ENCODE data around the gene POLE. TPM values are rescaled to one million over a fixed set of nuclear protein-coding genes. Genes with fewer than 3 reads are reported as not detected.

The POLE gene
- total and polyA plus RNA-seq, 4 donors: 7.6 to 39.2 (median 19.7) TPM

DNA sequence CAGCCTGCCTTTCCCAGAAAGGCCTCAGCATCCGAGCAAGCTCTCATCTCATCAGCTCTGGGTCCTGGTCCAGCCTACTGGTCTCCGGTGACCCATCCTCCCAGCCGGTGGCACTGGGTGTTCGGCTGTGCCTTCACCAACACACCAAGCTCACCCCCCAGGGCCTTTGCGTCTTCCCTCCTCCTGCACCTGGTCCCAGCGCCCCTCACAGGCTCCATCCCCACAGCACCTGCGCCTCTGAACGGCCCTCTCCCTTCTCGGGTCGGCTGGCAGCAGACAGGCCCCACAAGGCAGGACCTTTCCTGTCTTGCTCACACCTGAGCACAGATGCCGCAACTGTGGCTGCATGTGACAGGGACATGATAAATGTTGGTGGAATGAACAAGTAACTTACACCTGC is 55.5 kb downstream of the POLE start:
- WGBS: 97% methylated on average over 11 of the region's 11 CpGs
- H3K27me3 ChIP-seq (ENCODE audit: control insufficient read depth in 4 of 4, insufficient read depth in 4 of 4, low read length in 3 of 4): no peaks in the 10 kb centered on the region
- no peak overlapping the region for H3K4me3 ChIP-seq (ENCODE audit: low read depth in 1 of 3, low read length in 3 of 3)
- no peaks in the 10 kb centered on the region for H3K4me1 ChIP-seq (ENCODE audit: control insufficient read depth in 4 of 4, insufficient read depth in 4 of 4, low read length in 3 of 4)
- H3K9ac ChIP-seq (ENCODE audit: low read depth in 1 of 2, low read length in 2 of 2): no peak overlapping the region
- H3K9me3 ChIP-seq (ENCODE audit: control insufficient read depth in 4 of 4, low read length in 3 of 4): no peaks in the 10 kb centered on the region
- DNase-seq (ENCODE audit: low spot score): no peak
- TF ChIP-seq TAF1 (conservative IDR thresholded peaks at IDR 0.05) (no peak), NR2F2 (IDR thresholded peaks at IDR 0.05) (no peak), SP1 (IDR thresholded peaks at IDR 0.05) (no peak), RXRA (IDR thresholded peaks at IDR 0.05) (no peak), FOXA1 (IDR thresholded peaks at IDR 0.05) (no peak), HNF4G (IDR thresholded peaks at IDR 0.05) (no peak), JUND (IDR thresholded peaks at IDR 0.05) (no peak), HNF4A (conservative IDR thresholded peaks at IDR 0.05) (no peak)
- TF ChIP-seq, protein P1, sequence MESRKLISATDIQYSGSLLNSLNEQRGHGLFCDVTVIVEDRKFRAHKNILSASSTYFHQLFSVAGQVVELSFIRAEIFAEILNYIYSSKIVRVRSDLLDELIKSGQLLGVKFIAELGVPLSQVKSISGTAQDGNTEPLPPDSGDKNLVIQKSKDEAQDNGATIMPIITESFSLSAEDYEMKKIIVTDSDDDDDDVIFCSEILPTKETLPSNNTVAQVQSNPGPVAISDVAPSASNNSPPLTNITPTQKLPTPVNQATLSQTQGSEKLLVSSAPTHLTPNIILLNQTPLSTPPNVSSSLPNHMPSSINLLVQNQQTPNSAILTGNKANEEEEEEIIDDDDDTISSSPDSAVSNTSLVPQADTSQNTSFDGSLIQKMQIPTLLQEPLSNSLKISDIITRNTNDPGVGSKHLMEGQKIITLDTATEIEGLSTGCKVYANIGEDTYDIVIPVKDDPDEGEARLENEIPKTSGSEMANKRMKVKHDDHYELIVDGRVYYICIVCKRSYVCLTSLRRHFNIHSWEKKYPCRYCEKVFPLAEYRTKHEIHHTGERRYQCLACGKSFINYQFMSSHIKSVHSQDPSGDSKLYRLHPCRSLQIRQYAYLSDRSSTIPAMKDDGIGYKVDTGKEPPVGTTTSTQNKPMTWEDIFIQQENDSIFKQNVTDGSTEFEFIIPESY (IDR thresholded peaks at IDR 0.05): no peak
- TF ChIP-seq, protein P2, sequence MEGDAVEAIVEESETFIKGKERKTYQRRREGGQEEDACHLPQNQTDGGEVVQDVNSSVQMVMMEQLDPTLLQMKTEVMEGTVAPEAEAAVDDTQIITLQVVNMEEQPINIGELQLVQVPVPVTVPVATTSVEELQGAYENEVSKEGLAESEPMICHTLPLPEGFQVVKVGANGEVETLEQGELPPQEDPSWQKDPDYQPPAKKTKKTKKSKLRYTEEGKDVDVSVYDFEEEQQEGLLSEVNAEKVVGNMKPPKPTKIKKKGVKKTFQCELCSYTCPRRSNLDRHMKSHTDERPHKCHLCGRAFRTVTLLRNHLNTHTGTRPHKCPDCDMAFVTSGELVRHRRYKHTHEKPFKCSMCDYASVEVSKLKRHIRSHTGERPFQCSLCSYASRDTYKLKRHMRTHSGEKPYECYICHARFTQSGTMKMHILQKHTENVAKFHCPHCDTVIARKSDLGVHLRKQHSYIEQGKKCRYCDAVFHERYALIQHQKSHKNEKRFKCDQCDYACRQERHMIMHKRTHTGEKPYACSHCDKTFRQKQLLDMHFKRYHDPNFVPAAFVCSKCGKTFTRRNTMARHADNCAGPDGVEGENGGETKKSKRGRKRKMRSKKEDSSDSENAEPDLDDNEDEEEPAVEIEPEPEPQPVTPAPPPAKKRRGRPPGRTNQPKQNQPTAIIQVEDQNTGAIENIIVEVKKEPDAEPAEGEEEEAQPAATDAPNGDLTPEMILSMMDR (IDR thresholded peaks at IDR 0.05; ENCODE audit: low read depth, low read length, missing input control): no peak
- TF ChIP-seq, protein P3, sequence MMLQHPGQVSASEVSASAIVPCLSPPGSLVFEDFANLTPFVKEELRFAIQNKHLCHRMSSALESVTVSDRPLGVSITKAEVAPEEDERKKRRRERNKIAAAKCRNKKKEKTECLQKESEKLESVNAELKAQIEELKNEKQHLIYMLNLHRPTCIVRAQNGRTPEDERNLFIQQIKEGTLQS (IDR thresholded peaks at IDR 0.05): no peak
- TF ChIP-seq, protein P4, sequence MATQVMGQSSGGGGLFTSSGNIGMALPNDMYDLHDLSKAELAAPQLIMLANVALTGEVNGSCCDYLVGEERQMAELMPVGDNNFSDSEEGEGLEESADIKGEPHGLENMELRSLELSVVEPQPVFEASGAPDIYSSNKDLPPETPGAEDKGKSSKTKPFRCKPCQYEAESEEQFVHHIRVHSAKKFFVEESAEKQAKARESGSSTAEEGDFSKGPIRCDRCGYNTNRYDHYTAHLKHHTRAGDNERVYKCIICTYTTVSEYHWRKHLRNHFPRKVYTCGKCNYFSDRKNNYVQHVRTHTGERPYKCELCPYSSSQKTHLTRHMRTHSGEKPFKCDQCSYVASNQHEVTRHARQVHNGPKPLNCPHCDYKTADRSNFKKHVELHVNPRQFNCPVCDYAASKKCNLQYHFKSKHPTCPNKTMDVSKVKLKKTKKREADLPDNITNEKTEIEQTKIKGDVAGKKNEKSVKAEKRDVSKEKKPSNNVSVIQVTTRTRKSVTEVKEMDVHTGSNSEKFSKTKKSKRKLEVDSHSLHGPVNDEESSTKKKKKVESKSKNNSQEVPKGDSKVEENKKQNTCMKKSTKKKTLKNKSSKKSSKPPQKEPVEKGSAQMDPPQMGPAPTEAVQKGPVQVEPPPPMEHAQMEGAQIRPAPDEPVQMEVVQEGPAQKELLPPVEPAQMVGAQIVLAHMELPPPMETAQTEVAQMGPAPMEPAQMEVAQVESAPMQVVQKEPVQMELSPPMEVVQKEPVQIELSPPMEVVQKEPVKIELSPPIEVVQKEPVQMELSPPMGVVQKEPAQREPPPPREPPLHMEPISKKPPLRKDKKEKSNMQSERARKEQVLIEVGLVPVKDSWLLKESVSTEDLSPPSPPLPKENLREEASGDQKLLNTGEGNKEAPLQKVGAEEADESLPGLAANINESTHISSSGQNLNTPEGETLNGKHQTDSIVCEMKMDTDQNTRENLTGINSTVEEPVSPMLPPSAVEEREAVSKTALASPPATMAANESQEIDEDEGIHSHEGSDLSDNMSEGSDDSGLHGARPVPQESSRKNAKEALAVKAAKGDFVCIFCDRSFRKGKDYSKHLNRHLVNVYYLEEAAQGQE (IDR thresholded peaks at IDR 0.05): no peak
- no peak overlapping the region for H3K27ac ChIP-seq (ENCODE audit: low read depth in 1 of 2, low read length in 2 of 2)
- peaks cover 0 to 73% (median 43%) of the 10 kb centered on the region in 4 donors for H3K36me3 ChIP-seq (ENCODE audit: control insufficient read depth in 4 of 4, insufficient read depth in 3 of 4, low read depth in 1 of 4, low read length in 3 of 4)

DNA sequence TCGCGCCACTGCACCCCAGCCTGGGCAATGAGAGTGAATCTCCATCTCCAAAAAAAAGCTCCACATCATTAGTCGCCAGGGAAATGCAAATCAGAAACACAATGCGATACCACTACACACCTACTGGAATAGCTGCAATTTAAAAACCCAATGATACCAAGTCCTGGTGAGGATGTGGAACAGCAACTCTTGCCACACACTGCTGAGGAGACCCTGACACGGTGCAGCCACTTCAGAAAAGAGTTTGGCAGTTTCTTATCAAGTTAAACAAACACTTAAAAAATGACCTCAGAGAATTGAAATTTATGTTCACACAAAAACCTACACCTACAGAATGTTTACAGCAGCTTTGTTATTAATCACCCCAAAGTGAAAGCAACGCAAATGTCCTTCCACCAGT is 56.5 kb downstream of the POLE start:
- TF ChIP-seq RAD21 (IDR thresholded peaks at IDR 0.05) (no peak), YY1 (IDR thresholded peaks at IDR 0.05) (no peak), HNF4G (IDR thresholded peaks at IDR 0.05) (no peak), JUND (IDR thresholded peaks at IDR 0.05) (no peak), HNF4A (conservative IDR thresholded peaks at IDR 0.05) (no peak), EGR1 (IDR thresholded peaks at IDR 0.05; ENCODE audit: low read depth in 2 of 2) (no peak), NR2F2 (IDR thresholded peaks at IDR 0.05) (no peak)
- TF ChIP-seq, protein P3 (IDR thresholded peaks at IDR 0.05): no peak
- TF ChIP-seq, protein P2 (IDR thresholded peaks at IDR 0.05; ENCODE audit: low read depth, low read length, missing input control): no peak
- TF ChIP-seq, protein P4 (IDR thresholded peaks at IDR 0.05): no peak
- Histone ChIP-seq H3K9me3 (ENCODE audit: control insufficient read depth in 4 of 4, low read length in 3 of 4) (no peaks in the 10 kb centered on the region), H3K9ac (ENCODE audit: low read depth in 1 of 2, low read length in 2 of 2) (no peak overlapping the region)

More for the DNA sequence above, 56.5 kb downstream of the POLE start:
- no peak overlapping the region for H3K4me3 ChIP-seq (ENCODE audit: low read depth in 1 of 3, low read length in 3 of 3)
- H3K27me3 ChIP-seq (ENCODE audit: control insufficient read depth in 4 of 4, insufficient read depth in 4 of 4, low read length in 3 of 4): no peaks in the 10 kb centered on the region
- WGBS: 94% methylated on average over 6 of the region's 6 CpGs
- DNase-seq (ENCODE audit: low spot score): no peak
- peaks cover 0 to 69% (median 46%) of the 10 kb centered on the region in 4 donors for H3K36me3 ChIP-seq (ENCODE audit: control insufficient read depth in 4 of 4, insufficient read depth in 3 of 4, low read depth in 1 of 4, low read length in 3 of 4)
- H3K27ac ChIP-seq (ENCODE audit: low read depth in 1 of 2, low read length in 2 of 2): no peak overlapping the region
- no peaks in the 10 kb centered on the region for H3K4me1 ChIP-seq (ENCODE audit: control insufficient read depth in 4 of 4, insufficient read depth in 4 of 4, low read length in 3 of 4)
